Skeletal muscle satellite cell (primary cell): Measurements from ENCODE around the gene P3H2.

Experiments used
- H3K27me3 ChIP-seq: 2 replicates; pipeline ENCODE4 v1.7.0; 2013; ENCODE audit warnings: low read length; ENCODE audit not compliant: control insufficient read depth, insufficient read depth
- H3K36me3 ChIP-seq: 2 replicates; pipeline ENCODE4 v1.7.0; 2013; ENCODE audit warnings: mild to moderate bottlenecking, control low read depth, low read length; ENCODE audit not compliant: insufficient read depth
- H3K4me1 ChIP-seq: 2 replicates; pipeline ENCODE4 v1.7.0; 2013; ENCODE audit warnings: low read length; ENCODE audit not compliant: control insufficient read depth, insufficient read depth
- H3K4me2 ChIP-seq: 2 replicates; pipeline ENCODE4 v1.7.0; 2013; ENCODE audit warnings: mild to moderate bottlenecking, low read length
- H3K4me3 ChIP-seq: 2 replicates; pipeline ENCODE4 v1.7.0; 2013; ENCODE audit warnings: low read length
- H3K9ac ChIP-seq: 2 replicates; pipeline ENCODE4 v1.7.0; 2013; ENCODE audit warnings: mild to moderate bottlenecking, low read depth, low read length, moderate library complexity
- H3K9me3 ChIP-seq: replicated peaks from 2 replicates; pipeline ENCODE4 v1.7.0; 2013; ENCODE audit warnings: mild to moderate bottlenecking, control low read depth, low read length

The P3H2 gene

GRCh38 chr3:190064659-190065058 lies 56.0 kb downstream of the P3H2 start:
- Histone ChIP-seq H3K9me3 (no peaks in the 10 kb centered on the region), H3K4me1 (peaks cover 26% of the 10 kb centered on the region), H3K4me3 (no peak overlapping the region), H3K27me3 (no peaks in the 10 kb centered on the region), H3K36me3 (no peaks in the 10 kb centered on the region), H3K9ac (no peak overlapping the region), H3K4me2 (peak overlapping the region; percentile 14)

GRCh38 chr3:190064112-190064511 lies 56.6 kb downstream of the P3H2 start:
- Histone ChIP-seq H3K27me3 (no peaks in the 10 kb centered on the region), H3K4me1 (peaks cover 32% of the 10 kb centered on the region), H3K9me3 (no peaks in the 10 kb centered on the region), H3K4me2 (peak overlapping the region; percentile 14), H3K4me3 (no peak overlapping the region), H3K36me3 (no peaks in the 10 kb centered on the region), H3K9ac (no peak overlapping the region)

GRCh38 chr3:190063490-190063889 lies 57.2 kb downstream of the P3H2 start:
- Histone ChIP-seq H3K36me3 (no peaks in the 10 kb centered on the region), H3K4me1 (peaks cover 38% of the 10 kb centered on the region), H3K27me3 (no peaks in the 10 kb centered on the region), H3K4me2 (no peak overlapping the region), H3K9me3 (no peaks in the 10 kb centered on the region), H3K9ac (no peak overlapping the region), H3K4me3 (no peak overlapping the region)

- no peaks in the 10 kb centered on the region for H3K36me3 ChIP-seq
- peaks cover 34% of the 10 kb centered on the region for H3K4me1 ChIP-seq
- H3K9ac ChIP-seq, result no peak overlapping the region
- no peak overlapping the region for H3K4me2 ChIP-seq
- H3K4me3 ChIP-seq, result no peak overlapping the region
- H3K9me3 ChIP-seq, result no peaks in the 10 kb centered on the region
- no peaks in the 10 kb centered on the region for H3K27me3 ChIP-seq
Measured at GRCh38 chr3:190060192-190060775, 60.4 kb downstream of the P3H2 start.

GRCh38 chr3:190059242-190059590 lies 61.5 kb downstream of the P3H2 start:
- no peak overlapping the region for H3K9ac ChIP-seq

GRCh38 chr3:190058521-190059241 lies 62.0 kb downstream of the P3H2 start:
- Histone ChIP-seq H3K9ac (peak overlapping the region; percentile 38), H3K27me3 (no peaks in the 10 kb centered on the region), H3K36me3 (no peaks in the 10 kb centered on the region), H3K9me3 (no peaks in the 10 kb centered on the region), H3K4me1 (peaks cover 35% of the 10 kb centered on the region), H3K4me3 (no peak overlapping the region), H3K4me2 (peak overlapping the region; percentile 2)

More at GRCh38 chr3:190059242-190059590, 61.5 kb downstream of the P3H2 start:
- H3K36me3 ChIP-seq, result no peaks in the 10 kb centered on the region
- H3K4me2 ChIP-seq, result peak overlapping the region; percentile 2
- H3K9me3 ChIP-seq, result no peaks in the 10 kb centered on the region
- no peaks in the 10 kb centered on the region for H3K27me3 ChIP-seq
- H3K4me3 ChIP-seq, result no peak overlapping the region
- peaks cover 31% of the 10 kb centered on the region for H3K4me1 ChIP-seq

- Histone ChIP-seq H3K27me3 (no peaks in the 10 kb centered on the region), H3K9ac (no peak overlapping the region), H3K36me3 (no peaks in the 10 kb centered on the region), H3K4me3 (no peak overlapping the region), H3K4me2 (no peak overlapping the region), H3K9me3 (no peaks in the 10 kb centered on the region), H3K4me1 (peaks cover 31% of the 10 kb centered on the region)
Measured at GRCh38 chr3:190056742-190057141, 64.0 kb downstream of the P3H2 start.

GRCh38 chr3:190055773-190056172 lies 64.9 kb downstream of the P3H2 start:
- Histone ChIP-seq H3K4me1 (peaks cover 31% of the 10 kb centered on the region), H3K9me3 (no peaks in the 10 kb centered on the region), H3K27me3 (no peaks in the 10 kb centered on the region), H3K4me2 (no peak overlapping the region), H3K9ac (no peak overlapping the region), H3K4me3 (no peak overlapping the region), H3K36me3 (no peaks in the 10 kb centered on the region)

- peak overlapping the region; percentile 34 for H3K9ac ChIP-seq
- peak overlapping the region; percentile 34 for H3K4me2 ChIP-seq
- H3K9me3 ChIP-seq, result no peaks in the 10 kb centered on the region
- H3K36me3 ChIP-seq, result no peaks in the 10 kb centered on the region
- no peaks in the 10 kb centered on the region for H3K27me3 ChIP-seq
- H3K4me3 ChIP-seq, result no peak overlapping the region
- peaks cover 31% of the 10 kb centered on the region for H3K4me1 ChIP-seq
Measured at GRCh38 chr3:190053919-190054672, 66.6 kb downstream of the P3H2 start.

- Histone ChIP-seq H3K4me1 (peaks cover 30% of the 10 kb centered on the region), H3K27me3 (no peaks in the 10 kb centered on the region), H3K36me3 (no peaks in the 10 kb centered on the region), H3K4me2 (no peak overlapping the region), H3K4me3 (no peak overlapping the region), H3K9me3 (no peaks in the 10 kb centered on the region), H3K9ac (no peak overlapping the region)
Measured at GRCh38 chr3:190051641-190052040, 69.1 kb downstream of the P3H2 start.

- H3K4me3 ChIP-seq, result peak overlapping the region; percentile 64
- H3K4me1 ChIP-seq, result peaks cover 27% of the 10 kb centered on the region
- H3K27me3 ChIP-seq, result no peaks in the 10 kb centered on the region
- peak overlapping the region; percentile 84 for H3K4me2 ChIP-seq
- no peaks in the 10 kb centered on the region for H3K36me3 ChIP-seq
- no peaks in the 10 kb centered on the region for H3K9me3 ChIP-seq
- peak overlapping the region; percentile 62 for H3K9ac ChIP-seq
Measured at GRCh38 chr3:190048932-190049441, 71.7 kb downstream of the P3H2 start.
